GM19324 (cell line): ENCODE measurements around the gene SIN3A.
"Not testable (repeated sequence)": the region's sequence is repeated elsewhere in the genome, so short reads cannot be mapped to it uniquely, and the experiment has no call there.

Experiments used
- ATAC-seq: cut with Tn5 transposase; IDR thresholded peaks from one replicate; pipeline ENCODE4 v1.9.1; 2021; ENCODE audit warnings: mild to moderate bottlenecking, moderate library complexity; ENCODE audit not compliant: unreplicated experiment, low FRiP score

SIN3A gene

DNA sequence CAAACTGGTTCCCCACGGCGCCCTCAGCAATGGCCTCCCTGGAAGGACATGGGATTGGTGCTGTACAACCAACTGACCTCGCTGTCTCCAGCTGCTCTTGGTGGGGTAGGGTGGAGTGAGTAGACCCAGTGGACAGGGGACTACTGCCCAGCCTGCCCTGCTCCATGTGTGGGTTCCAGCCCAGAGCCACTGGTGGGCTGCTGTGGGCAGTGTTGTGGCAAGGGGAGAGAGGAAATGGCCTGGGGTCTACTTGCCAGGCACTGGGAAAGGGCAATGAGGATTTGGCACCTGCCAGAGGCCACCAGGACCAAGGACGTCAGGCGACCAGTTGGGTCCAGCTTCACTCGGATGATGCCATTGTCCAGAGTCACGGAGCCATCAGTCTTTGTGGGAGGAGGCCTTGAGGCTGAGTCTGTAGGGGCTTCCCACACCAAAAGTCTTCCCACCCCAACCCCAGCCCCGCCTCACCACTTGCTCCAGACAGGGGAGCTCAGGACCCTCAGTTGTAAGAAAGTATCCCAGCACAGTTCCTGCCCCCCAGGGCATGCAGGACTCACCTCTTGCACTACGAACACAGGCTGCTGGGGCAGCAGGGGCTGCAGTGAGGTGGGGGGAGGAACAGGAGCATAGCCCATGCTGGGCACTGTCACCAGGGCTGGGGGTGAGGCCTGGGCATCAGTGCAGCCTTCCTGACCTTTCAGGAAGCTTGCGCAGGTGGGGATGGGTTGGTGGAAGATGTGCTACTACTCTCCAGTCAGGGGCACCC is 92.5 kb downstream of the SIN3A start:
- ATAC-seq, result no peak

DNA sequence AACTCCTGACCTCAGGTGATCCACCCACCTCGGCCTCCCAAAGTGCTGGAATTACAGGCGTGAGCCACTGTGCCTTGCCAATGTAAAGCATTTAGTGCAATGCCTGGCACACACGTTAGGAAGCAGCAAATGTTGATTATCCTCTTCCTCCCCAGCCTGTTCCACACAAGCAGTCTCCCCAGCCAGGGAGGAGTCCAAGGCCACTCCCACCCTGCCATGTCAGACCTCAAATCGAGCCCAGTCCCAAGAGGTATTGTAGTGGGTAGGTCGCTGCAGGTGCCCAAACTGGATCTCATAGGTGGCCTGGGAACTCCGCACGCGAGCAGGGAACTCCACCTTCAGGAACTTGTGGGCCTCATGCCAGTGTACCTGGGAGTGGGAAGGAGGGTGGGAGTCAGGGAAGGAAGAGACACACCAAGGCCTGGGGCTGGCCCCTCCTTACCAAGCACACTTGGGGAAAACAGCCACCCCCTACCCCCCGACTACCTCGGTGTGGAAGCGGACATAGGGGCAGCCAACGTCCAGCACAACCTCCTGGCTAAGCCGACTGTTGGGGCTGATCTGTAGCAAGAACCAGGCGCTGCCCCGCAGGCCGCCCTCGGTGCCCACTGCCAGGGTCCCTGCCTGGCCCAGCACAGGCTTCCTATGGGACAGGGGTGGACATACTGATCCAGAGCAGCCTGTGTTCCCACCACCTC is 93.4 kb downstream of the SIN3A start:
- ATAC-seq, result no peak

- no peak for ATAC-seq
Measured at GRCh38 chr15:75356517-75356916, 95.0 kb downstream of the SIN3A start.

- no peak for ATAC-seq
Measured at GRCh38 chr15:75356006-75356405, 95.5 kb downstream of the SIN3A start.

- ATAC-seq, result no peak
Measured at GRCh38 chr15:75355369-75355768, 96.1 kb downstream of the SIN3A start.

DNA sequence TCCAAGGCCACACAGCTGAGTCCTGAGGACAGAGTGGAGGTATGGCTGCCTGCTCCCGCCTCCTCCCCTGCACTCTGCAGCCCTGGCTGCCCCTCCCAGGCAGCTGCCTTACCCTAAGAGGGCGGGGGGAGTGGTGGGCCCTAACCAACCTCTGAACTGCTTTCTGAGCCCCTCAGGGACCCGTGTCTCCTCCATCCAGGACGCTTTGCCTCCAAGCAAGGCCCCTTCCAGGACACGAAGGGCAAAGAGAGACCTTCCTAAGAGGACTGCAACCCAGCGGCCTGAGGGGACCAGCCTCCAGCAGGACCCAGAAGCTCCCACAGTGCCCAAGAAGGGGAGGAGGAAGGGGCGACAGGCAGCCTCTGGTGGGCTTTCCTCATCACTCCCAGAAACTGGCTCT is 97.0 kb downstream of the SIN3A start:
- no peak for ATAC-seq

DNA sequence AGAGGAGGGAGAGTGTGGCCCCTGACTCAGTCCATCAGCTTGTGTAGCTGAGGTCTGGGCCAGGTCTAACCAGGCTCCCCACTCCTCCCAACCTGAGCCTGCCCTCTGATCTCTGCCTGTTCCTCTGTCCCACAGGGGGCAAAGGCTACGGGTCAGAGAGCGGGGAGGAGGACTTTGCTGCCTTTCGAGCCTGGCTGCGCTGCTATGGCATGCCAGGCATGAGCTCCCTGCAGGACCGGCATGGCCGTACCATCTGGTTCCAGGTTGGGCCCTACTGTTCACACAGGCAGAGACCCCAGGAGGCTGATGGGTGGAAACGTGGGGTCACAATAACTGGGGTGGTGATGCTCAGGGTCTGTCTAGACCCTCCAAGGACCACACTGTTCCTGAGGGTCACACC is 97.9 kb downstream of the SIN3A start:
- ATAC-seq, result no peak

- no peak for ATAC-seq
Measured at GRCh38 chr15:75352186-75353080, 99.1 kb downstream of the SIN3A start.

DNA sequence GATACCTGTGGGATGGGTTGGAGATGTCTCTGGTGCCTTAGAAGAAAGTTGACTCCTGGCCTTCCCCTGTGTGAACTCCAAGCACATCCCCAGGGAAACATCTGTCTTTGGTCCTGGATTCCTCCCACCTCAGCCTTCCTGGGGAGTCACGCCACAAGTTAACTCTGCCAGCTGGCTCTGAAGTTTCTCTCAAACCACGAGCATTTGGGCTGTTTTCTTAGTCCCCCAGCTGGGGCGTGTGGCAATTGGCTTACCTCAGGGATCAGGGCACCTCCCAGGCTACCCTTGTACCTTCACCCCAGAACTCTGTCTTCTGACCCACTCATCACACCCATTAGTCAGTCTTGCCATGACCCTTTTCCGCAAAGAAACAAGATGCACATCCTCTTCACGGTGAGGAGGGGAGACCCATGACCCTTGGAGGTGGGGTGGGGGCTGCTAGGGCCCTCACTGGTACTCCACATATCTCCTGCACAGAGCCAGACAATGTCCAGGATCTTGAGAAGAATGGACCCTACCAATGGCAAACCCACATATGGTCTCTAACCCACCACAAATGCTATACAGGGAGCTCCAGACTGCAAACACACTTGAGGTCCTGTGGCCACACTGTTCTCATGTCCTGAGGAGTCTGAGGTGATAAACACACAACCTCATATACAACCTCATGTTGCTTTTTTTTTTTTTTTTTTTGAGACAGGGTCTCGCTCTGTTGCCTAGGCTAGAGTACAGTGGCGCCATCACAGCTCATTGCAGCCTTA is 100.7 kb downstream of the SIN3A start:
- ATAC-seq, result no peak

- no peak for ATAC-seq
Measured at GRCh38 chr15:75349851-75350588, 101.5 kb downstream of the SIN3A start.

GRCh38 chr15:75349351-75349669 is 102.2 kb downstream of the SIN3A start:
- not testable (repeated sequence) for ATAC-seq

GRCh38 chr15:75348562-75349350 is 102.7 kb downstream of the SIN3A start:
- no peak for ATAC-seq

GRCh38 chr15:75348034-75348561 is 103.4 kb downstream of the SIN3A start:
- ATAC-seq, result no peak

- ATAC-seq, result peak; percentile 56
Measured at GRCh38 chr15:75347222-75348033, 104.1 kb downstream of the SIN3A start.

GRCh38 chr15:75346796-75347221 is 104.7 kb downstream of the SIN3A start, which contains the start of gene NEIL1:
Gene NEIL1, plus strand, starts transcription at chr15:75347039. Its CDS starts 1,867 bp downstream, at chr15:75348906.
- no peak for ATAC-seq

DNA sequence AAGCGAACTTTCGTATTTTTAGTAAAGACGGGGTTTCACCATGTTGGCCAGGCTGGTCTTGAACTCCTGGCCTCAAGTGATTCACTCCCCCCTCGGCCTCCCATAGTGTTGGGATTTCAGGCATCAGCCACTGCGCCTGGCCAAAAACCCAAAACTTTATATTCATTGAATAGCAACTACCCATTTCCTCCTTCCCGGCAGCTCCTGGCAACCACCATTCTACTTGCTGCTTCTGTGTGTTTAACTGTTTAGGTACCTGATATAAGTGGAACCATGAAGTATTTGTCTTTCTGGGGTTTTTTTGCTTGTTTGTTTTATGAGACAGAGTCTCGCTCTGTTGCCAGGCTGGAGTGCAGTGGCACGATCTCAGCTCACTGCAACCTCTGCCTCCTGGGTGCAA is 107.5 kb downstream of the SIN3A start:
- ATAC-seq, result not testable (repeated sequence)

GRCh38 chr15:75342221-75342620 is 109.3 kb downstream of the SIN3A start:
- no peak for ATAC-seq
